HFF-Myc (cell line): ENCODE results near the gene ABCA12.

Experiments used
- DNase-seq: peaks from one replicate; pipeline ENCODE4 v3.0.0-alpha.2; 2011; ENCODE audit warnings: low read depth; ENCODE audit errors: extremely low read depth
- H3K4me3 ChIP-seq: replicated peaks from 2 replicates; pipeline ENCODE4 v1.5.1; 2011; ENCODE audit warnings: low read depth, mild to moderate bottlenecking, control low read depth, low read length
- CTCF ChIP-seq: IDR thresholded peaks from 2 replicates; pipeline ENCODE4 v1.5.1; 2012; ENCODE audit warnings: mild to moderate bottlenecking, low read depth, low read length, control low read depth; ENCODE audit errors: missing control alignments

The ABCA12 gene

GRCh38 chr2:215071676-215072075, 66.8 kb downstream of the ABCA12 start:
- H3K4me3 ChIP-seq, result no peak overlapping the region
- no peak for DNase-seq
- no peak for TF ChIP-seq CTCF

- no peak for TF ChIP-seq CTCF
- DNase-seq, result no peak
- H3K4me3 ChIP-seq, result no peak overlapping the region
These were observed 70.0 kb downstream of the ABCA12 start for GRCh38 chr2:215068399-215068798.

- no peak overlapping the region for H3K4me3 ChIP-seq
- no peak for TF ChIP-seq CTCF
- DNase-seq, result no peak
These were observed 72.3 kb downstream of the ABCA12 start for GRCh38 chr2:215066124-215066523.

- no peak for DNase-seq
- no peak overlapping the region for H3K4me3 ChIP-seq
- no peak for TF ChIP-seq CTCF
These were observed 74.9 kb downstream of the ABCA12 start for GRCh38 chr2:215063526-215063925.

- DNase-seq, result no peak
- TF ChIP-seq CTCF, result no peak
- no peak overlapping the region for H3K4me3 ChIP-seq
These were observed 77.4 kb downstream of the ABCA12 start for GRCh38 chr2:215060861-215061536.

- no peak for TF ChIP-seq CTCF
- DNase-seq, result no peak
- H3K4me3 ChIP-seq, result no peak overlapping the region
These were observed 78.7 kb downstream of the ABCA12 start for GRCh38 chr2:215059724-215060123.

GRCh38 chr2:215055891-215056290, 82.5 kb downstream of the ABCA12 start:
- TF ChIP-seq CTCF, result no peak
- H3K4me3 ChIP-seq, result no peak overlapping the region
- no peak for DNase-seq
